GM20431 (cell line): ENCODE results near the gene TTC14.
"Not testable (repeated sequence)": the region's sequence is repeated elsewhere in the genome, so short reads cannot be mapped to it uniquely, and the experiment has no call there.

Experiments
- in situ Hi-C: fragments of 300-500 bp; cut with MseI, MboI; formaldehyde crosslinking; loops from one replicate; pipeline ENCODE4 v1.15.0; 2020; ENCODE audit warnings: low sequenced_read_pairs; ENCODE audit not compliant: unreplicated experiment

TTC14 gene

DNA sequence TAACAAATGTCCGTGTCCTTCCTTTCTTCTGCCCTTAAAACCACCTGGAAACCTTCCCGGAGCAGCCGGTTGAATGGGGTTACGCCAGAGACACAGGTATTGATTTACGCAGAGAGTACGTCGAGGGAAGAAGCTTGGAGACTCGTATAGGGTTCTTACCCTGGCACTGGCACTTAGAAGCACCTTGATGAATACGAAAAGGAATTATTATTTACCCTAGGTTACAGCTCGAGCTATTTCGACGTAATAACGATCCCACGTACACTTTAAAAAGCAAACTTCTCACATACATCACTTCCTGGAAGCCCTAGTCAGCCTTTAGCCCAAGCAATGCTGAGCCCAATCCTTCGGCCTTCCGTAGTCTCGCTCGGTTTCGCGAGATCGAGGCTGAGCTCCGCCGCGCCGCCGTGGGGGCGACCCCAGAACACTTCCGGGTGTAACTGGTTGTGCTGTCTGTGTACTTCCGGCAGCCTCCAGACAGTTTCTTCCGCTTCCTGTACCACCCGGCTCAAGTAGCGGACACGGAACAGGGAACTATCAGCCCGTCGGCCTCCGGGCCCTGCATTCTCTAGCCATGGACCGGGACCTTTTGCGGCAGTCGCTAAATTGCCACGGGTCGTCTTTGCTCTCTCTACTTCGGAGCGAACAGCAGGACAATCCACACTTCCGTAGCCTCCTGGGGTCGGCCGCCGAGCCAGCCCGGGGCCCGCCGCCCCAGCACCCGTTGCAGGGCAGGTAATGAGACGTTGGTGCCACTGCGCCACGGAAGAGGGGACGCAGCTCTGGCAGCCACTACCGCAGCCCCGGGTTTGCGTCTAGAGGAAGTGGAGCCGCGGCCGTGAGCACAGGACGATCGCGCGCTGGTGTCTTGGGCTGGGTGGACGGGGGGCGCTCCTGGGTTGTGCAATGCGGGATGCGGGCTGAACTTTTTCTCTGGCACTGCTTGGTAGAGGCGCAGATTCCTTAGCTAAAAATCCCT, at the start of gene TTC14:
Gene TTC14, plus strand, starts transcription at position 476 of the 979 bp plus-strand sequence. Its CDS starts 99 bp downstream, at position 575.
- in situ Hi-C loops, result no loop called here

GRCh38 chr3:180563406-180563805, 38.6 kb upstream of the TTC14 start:
- in situ Hi-C loops, result no loop called here

- in situ Hi-C loops, result no loop called here
Measured at GRCh38 chr3:180564676-180565075, 37.3 kb upstream of the TTC14 start.

DNA sequence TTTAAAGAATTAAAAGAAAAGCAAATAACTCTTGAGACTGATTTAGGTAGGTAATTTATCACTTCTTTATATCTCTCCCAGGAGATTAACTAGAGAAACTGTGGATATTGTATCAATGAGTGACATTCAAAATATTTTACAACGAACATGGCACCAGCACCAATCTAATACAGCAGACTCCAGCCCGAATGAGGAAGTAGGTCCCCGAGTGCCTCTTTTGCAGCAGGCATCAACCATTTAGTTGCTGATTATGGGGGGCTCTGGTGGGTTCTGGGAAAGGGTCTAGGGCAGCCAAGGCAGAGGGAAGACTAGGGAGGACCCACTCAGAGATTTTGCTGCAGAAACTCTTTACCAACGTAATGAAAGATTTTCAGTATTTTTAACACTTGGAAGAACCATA, 31.7 kb upstream of the TTC14 start:
- in situ Hi-C loops, result no loop called here

DNA sequence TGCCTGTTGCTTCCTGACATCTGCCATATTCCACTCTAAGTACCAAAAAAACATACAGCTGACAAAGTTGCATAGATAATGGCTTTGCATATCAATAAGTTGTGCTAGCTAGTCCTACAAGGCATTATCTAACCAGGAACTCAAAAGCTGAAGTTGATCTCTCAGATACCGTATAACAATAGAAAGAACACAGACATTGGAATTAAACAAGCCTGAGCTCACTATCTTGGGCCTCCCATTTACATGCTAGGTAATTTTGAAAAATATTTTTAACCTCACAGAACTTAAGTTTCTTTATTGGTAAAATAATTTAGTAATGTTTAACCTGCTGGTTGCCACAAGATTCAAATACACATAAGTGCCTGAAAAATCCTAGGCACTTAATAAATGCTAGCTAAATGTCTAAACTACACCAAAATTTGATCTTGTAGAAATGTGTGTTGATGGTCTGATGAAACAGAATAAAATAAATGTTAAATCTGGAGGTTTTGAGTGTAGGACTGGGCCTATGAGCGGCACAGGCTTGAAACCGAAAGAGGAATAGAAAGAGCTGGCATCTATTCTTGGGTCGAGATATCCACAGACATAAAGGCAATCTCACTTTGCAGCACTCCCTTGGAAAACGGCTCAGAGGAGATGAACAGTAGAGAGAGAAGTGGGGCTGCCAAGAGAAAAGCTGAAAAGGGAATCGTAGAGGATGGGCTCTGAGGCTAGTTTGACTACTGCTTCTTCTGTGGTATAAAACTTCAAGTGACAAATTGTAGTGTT, 29.9 kb upstream of the TTC14 start:
- in situ Hi-C loops, result no loop called here

- in situ Hi-C loops, result no loop called here
Measured at GRCh38 chr3:180575571-180575970, 26.4 kb upstream of the TTC14 start.

DNA sequence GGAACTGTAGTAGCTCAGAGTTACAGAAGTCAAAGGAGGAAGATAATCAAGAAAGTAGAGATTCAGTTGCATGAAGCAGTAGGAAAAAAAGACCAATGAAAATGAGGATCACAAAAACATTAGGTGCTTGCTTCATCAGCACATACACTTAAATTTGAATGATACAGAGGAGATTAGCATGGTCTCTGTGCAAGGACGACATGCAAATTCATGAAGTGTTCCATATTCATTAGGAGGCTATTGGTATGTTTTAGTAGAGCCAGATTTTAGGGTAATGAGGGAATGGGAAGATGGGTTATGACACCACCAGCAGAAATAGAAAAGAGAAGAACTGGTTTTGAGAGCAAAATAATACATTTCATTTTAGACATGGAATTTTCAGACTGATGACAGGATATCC, 21.0 kb upstream of the TTC14 start:
- in situ Hi-C loops, result no loop called here

DNA sequence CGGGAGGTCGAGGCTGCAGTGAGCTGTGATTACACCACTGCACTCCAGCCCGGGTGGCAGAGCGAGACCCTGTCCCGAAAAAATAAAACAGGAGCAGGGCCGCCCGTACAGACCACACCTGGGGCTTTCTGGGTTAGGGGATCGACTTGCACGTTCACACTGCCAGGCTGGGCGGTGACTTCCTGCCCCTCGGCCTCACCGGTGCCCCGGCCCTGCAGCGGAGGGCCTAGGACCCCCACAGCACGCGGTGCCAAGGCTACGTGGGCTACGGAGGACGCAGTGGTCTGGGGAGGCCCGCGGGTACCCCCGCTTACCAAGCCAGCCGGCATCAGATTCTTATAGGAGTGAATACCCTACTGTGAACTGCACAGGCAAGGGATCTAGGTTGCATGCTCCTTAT, 11.6 kb upstream of the TTC14 start:
- in situ Hi-C loops, result loop anchor here (10.0 kb wide), 1 partner anchor 666 kb away; no protein-coding TSS in a partner anchor

DNA sequence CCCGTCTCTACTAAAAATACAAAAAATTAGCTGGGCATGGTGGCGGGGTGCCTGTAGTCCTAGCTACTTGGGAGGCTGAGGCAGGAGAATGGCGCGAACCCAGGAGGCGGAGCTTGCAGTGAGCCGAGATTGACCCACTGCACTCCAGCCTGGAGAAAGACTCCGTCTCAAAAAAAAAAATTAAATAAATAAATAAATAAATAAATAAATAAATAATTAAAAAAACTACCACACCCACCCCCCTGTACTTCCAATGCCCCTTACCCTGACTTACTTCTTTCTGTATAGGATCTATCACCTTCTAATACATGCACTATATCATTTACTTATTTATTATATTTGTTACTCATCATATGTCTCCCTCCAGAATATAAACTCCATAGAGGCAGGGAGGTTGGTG, 8.3 kb upstream of the TTC14 start:
- in situ Hi-C loops, result loop anchor here (10.0 kb wide), 1 partner anchor 669 kb away; no protein-coding TSS in a partner anchor

DNA sequence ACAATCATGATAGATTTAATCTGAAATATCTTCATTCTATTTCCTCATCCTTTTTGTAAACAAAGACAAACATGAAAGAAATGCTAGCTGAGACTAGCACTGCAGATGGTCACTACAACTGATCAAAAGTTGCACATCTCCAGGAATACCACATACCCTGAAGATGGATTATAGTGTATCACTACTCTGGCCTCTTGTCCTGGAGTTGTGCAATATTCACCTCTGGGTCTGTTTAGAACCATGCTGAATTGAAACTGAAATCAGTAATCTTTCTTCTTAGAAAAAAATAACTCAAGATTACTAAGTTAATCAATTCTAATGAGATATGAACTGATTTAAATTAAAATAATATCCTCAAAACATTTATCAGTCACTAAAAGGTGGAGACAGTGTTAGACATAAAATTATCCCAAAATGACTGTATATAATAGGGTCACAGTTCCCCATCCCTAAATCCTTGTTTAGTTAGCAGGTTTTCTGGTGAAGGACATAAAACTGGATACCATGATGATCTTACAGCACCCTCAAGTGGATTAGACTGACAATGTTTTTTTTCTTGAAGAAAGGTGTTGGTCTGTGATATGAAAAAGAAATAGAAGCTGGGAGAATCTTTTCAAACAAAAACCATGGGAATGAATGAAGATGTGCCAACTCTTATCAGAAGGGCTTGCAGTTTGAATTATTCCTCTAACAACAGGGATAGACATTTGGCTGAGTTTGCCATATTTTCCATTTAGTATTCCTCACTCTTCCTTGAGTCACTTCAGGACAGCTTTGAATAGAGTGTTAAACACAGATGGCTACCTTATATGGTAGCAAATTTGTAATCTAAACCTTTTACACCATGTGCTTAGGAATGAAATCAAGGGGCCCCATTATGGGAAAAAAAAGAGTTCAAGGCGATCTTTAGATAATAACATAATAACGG, 7.1 kb upstream of the TTC14 start:
- in situ Hi-C loops, result loop anchor here (10.0 kb wide), 1 partner anchor 670 kb away; no protein-coding TSS in a partner anchor

DNA sequence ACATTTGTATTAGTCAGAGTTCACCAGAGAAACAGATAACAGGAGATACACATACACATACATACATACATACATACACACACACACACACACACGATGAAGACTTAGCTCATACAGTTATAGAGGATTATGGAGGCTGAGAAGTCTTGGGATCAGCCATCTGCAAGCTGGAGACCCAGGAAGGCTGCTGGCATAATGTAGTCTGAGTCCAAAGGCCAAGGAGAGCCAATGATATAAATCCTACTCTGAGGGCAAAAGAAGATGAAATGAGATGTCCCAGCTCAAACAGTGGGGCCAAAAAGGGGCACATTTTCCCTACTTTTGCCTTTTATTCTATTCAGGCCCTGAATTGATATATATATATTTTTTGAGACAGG, 6.4 kb upstream of the TTC14 start:
- in situ Hi-C loops, result loop anchor here (10.0 kb wide), 1 partner anchor 671 kb away; no protein-coding TSS in a partner anchor

- in situ Hi-C loops, result no loop called here
Measured at GRCh38 chr3:180600473-180600872, 1.5 kb upstream of the TTC14 start.

DNA sequence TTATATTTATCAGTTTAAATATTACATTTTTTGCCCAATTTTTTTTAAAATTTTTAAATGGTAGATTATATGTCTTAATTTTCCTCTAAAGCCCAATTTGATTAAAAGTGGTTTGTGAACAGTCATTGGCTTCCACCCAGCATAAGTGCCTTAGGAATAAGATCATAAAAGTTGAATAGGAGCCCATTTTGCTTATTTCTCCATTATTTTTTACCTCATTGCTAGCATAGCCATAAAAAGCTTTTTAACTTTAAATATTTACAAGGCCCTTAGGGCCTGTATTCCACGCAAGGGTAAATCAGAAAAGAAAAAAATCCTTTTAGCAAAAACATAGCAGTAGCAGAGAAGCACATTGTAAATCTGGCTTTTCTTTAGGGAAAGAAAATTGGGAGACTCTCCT, 9.0 kb downstream of the TTC14 start:
- in situ Hi-C loops, result no loop called here

GRCh38 chr3:180612364-180612763, 10.4 kb downstream of the TTC14 start:
- in situ Hi-C loops, result no loop called here

GRCh38 chr3:180615954-180616353, 14.0 kb downstream of the TTC14 start:
- in situ Hi-C loops, result no loop called here

DNA sequence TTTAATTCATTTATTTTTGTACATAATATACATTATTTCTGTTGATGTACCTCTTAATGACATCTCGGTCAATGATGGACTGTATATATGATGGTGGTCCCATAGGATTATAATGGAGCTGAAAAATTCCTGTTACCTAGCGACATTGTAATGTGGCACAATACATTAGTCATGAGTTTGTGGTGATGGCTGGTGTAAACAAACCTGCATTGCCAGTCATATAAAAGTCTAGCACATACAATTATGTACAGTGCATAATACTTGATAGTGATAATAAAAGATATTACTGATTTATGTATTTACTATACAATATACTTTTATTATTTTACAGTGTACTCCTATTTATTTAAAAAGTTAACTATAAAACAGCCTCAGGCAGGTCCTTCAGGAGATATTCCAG, 15.1 kb downstream of the TTC14 start:
- in situ Hi-C loops, result no loop called here

DNA sequence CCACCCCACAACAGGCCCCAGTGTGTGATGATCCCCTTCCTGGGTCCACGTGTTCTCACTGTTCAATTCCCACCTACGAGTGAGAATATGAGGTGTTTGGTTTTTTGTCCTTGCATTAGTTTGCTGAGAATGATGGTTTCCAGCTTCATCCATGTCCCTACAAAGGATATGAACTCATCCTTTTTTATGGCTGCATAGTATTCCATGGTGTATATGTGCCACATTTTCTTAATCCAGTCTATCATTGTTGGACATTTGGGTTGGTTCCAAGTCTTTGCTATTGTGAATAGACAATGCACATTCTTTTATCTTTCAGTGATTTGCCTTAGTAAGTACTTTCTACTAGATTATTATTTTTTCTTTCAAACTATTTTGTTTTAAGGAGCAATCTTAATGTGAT, 16.6 kb downstream of the TTC14 start:
- in situ Hi-C loops, result not testable (repeated sequence)

DNA sequence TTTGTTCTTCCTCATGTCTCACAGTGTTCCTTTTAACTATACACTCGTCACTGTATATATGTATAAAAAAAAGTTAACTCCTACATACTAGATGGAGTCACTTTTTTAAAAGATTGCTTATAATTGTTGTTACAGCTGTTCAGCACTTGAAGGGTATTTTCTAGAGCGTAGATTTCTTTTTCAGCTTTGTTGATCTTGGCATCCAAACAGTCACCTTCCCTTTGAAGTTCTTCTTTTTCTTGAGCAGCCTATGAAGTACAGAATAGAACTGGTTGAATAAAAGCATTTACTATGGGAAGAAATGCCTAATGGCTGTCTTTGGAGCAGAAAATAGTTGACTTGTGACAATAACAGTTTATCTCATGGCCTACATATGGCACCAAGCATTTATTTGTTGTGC, 17.8 kb downstream of the TTC14 start:
- in situ Hi-C loops, result no loop called here

GRCh38 chr3:180624714-180625113, 22.8 kb downstream of the TTC14 start:
- in situ Hi-C loops, result no loop called here

- in situ Hi-C loops, result no loop called here
Measured at GRCh38 chr3:180626844-180627243, 24.9 kb downstream of the TTC14 start.
